ENCODE results near the gene SLC38A1.

The SLC38A1 gene

GRCh38 chr12:46227616-46228015, 41.2 kb downstream of the SLC38A1 start:
- no peak for DNase-seq

GRCh38 chr12:46224386-46224785, 44.5 kb downstream of the SLC38A1 start:
- DNase-seq, result no peak

DNA sequence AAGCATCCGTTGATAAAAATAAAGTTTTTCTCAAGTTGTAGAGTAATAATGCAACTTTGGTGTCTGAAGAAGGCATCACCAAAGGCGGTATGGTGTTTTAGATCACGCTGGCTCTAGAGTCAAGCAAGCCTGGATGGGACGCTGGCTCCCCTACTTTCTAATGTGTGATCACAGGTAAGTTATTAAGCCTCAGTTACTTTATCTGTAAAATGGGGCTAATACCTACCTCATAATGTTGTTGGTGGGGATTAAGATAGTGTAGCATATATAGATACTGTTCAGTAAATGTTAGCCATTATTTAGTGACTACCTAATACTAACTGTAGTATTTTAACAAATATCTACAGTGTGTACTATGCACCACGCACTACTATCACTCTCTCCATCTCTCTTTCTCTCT, 45.8 kb downstream of the SLC38A1 start:
- no peak for DNase-seq

- no peak for DNase-seq
Observed at GRCh38 chr12:46222636-46223035, 46.2 kb downstream of the SLC38A1 start.

GRCh38 chr12:46221255-46222128, 47.4 kb downstream of the SLC38A1 start:
- DNase-seq, result no peak

DNA sequence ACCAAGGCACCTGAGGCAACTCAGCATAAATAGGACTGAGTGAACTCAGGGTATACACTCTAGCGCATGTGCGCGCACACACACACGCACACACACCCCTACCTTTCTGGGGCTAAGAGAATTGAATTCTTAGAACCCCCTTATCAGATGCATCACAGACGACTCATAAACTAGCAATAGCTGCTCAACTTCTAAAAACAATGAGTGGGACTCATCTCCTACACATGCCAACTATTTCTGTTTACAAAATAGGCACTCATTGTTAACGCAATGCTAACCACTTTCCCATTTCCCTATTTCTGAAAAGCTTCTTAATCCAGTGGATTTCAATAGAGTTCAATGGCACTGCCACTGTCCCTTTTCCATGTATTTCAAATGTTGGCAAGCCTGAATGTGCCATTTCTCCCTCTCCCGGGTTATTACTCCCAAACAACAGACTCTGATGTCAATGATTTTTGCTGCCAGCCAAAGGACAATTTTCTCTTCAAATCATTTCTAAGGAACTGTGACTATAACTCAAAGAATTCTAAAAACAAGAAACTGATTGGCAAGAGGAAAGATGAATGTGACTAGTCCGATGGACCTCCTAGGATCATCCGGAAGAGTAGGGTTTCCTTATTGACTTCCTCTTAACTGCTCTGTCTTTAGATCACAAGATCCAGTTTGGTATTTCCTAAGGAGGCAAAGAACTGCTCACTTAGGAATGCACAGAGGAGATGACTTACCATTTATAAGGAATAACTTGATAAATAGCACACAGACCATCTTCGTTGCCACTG, 48.8 kb downstream of the SLC38A1 start:
- DNase-seq, result peak; percentile 5

GRCh38 chr12:46219132-46219876, 49.5 kb downstream of the SLC38A1 start:
- no peak for DNase-seq

DNA sequence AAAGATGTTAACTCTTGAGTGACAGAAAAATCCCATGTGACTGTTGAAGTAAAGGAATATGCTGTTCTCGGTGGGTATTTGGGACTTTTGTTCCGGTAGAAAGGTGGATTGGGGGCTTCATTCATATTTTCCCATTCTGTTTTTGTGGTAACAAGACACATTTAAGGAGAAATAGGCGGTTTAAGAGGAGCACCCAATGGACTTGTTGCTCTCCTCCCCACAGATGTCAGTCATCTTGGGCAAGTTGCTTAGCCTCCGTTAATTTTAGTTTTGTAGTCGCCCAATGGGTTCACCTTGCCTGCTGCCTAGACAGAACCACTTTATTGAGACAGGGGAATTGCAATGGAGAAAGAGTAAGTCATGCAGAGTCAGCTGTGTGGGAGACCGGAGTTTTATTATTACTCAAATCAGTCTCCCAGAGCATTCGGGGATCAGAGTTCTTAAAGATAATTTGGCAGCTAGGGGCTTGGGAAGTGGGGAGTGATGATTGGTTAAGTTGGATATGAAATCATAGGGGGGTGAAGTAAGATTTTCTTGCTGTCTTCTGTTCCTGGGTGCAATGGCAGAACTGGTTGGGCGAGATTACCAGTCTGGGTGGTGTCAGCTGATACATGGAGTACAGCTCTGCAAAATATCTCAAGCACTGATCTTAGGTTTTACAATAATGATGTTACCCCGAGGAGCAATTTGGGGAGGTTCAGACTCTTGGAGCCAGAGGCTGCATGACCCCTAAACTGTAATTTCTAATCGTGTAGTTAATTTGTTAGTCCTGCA, 50.3 kb downstream of the SLC38A1 start:
- DNase-seq, result peak; percentile 43

DNA sequence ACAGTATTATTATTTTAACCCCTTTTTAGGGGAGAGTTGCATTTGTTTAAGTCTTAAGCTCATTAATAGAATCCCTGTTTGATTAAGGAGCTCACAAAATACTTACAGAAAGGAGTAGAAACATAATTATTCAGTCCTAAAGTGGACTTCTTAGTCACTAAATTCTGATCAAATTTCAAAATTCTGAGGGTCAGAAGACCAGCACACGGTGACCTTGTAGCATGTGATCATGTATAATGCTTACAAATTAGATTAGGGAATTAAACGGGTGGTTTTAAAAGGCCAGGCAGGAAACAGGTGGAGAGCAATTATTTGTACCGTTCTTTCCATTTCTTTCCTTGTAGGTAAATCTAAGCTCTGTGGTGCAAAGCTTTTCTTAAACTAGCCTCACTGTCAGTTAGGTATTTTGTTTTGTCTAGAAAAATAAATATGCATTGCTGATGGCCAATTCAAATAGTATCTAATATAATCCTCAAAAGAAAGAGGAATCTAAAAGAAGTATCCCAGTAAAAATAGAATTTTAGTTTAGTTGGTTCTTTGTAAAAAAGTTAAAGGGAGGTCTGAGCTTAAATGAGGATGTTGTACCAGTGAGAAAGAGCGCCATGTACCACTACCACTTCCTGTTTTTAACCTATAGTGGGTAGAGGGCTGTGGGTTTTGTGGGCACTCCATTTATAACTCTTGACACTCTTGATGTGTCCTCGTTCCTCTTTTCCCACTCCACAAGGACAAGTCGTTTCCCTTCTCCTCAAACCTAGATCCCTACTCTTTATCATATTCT, 51.1 kb downstream of the SLC38A1 start:
- peak; percentile 88 for DNase-seq

DNA sequence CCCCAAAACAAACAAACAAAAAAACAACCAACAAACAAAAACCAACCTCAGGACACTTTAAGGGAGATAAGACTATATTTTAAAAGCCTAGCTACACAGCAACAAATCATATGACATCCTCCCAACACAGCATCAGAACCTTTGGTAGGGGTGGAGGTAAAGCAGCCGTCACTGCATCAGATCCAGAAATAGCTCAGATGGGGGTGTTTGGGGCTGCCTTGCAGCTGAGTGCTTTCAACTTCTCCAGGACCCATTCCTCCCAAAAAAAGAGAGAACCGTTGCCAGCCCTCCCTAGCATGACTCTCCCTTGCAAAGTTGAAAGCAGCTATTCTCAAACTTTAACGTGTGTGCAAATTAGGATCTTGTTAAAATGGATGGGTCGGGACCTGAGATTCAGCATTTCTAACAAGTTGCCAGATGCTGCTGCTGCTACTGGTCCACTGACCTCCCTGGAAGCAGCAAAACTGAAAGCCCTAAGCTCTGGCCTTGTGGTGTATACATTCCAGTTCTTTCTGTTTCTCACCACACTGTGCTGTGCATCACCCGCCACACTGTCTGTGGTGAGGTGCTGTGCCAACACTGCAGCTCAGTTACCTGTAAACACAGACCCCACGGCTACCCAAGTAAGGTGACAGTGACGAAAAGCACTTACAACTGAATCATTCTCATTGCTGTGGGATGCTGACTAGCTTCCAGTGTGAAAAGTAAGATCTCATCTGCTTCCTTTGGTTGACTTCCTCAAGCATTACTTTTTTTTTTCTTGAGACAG, 54.0 kb downstream of the SLC38A1 start:
- peak; percentile 59 for DNase-seq

DNA sequence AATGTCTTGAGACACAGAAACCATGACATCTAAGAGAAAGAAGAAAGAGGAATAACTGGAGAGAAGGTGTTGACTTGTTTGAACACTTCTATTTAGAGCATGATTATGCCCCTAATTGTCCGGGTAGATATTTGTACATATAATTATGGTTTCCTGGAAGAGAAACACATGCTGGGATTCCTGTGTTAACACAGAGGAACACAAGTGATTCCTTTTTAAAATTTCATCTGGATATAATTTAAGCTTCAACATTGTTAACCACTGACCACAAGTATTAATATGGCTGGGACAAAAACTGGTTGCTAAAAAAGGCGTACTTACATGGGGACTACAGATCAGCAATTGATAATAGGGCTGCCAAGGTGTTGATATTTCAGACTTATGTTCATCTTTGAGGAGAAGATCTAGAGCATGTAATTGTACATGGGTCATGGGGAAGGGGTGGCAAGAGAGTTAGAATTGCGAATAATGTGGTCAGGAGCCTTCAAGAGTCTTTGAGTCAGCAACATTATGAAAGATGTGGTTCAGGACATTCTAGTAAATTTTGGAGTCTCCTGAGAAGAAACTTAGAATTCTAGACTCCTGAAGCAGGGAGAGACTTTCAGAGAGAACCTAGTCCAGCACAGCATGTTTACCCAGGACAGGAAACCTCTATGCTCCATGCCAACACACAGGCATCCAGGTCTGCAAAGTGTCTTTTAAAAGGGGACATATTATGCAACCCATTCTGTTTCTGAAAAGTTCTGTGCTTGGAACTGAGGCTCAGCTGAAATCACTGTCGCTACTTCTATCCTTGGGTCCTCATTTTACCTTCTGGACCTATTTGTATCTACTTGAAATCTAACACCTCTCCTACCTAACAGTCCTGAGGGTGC, 56.5 kb downstream of the SLC38A1 start:
- no peak for DNase-seq

- DNase-seq, result no peak
Observed at GRCh38 chr12:46210873-46211439, 57.9 kb downstream of the SLC38A1 start.

- DNase-seq, result no peak
Observed at GRCh38 chr12:46209914-46210872, 58.6 kb downstream of the SLC38A1 start.

DNA sequence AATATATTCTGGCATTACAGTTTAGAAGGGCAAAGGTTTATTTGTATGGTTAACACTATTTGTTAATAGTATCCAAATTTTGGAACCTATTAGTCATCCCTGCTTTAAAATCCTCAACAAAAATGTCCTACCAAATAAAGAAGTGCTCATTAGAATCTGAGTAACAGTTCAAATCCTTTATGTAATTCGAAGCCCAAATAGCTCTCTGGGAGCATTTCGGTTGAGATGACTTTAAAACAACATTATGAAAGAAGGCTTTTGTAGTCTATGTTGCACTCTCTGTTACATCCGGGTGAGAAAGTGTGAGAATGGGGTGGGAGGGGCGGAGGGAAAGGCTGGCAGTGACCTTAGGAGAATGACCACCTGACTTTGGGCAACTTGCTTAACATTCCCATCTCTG, 59.7 kb downstream of the SLC38A1 start:
- DNase-seq, result no peak

GRCh38 chr12:46208370-46208769, 60.5 kb downstream of the SLC38A1 start:
- DNase-seq, result no peak

DNA sequence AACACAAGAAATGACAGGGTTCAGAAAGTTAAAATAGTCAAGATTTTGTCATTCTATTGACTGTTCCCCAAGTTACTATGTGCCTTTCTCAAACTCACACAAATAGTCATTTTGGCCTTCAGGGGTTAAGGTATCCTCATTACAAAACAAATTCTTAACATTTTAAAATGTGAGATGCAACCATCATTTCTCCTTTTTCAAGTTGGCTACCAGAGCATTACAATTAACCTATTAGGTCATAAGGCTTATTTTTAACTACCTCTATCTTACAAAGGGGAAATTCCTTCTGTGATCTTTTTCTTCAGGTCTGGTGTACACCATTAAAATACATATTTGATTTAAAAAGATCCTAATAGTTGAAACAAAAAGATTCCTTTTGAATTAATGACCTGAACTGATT, 61.2 kb downstream of the SLC38A1 start:
- DNase-seq, result no peak

GRCh38 chr12:46206471-46206870, 62.4 kb downstream of the SLC38A1 start:
- no peak for DNase-seq

- no peak for DNase-seq
Observed at GRCh38 chr12:46205294-46205693, 63.5 kb downstream of the SLC38A1 start.
